Spleen (tissue), 11 donors: Measurements from ENCODE around the gene SARS1. TPM values are rescaled to one million over a fixed set of nuclear protein-coding genes. Genes with fewer than 3 reads are reported as not detected.

ENCODE experiments used
- DNase-seq: peaks from one replicate; pipeline ENCODE4 v3.0.0-alpha.2; 2020
- H3K27ac ChIP-seq, 8 donors: fragments of 200-600 bp; sonication (generic) in 7 of 8; 1 replicate in 4 of 8; 2 replicates in 4 of 8; pipeline versions ENCODE4 v1.5.0 to v1.8.0; 2016 to 2021; ENCODE audit warnings: inconsistent platforms in 4 of 8, mild to moderate bottlenecking in 4 of 8, moderate library complexity in 1 of 8
- H3K27me3 ChIP-seq, 7 donors: fragments of 200-600 bp; sonication (generic) in 6 of 7; replicated peaks in 1 of 7; 1 replicate in 4 of 7; 2 replicates in 3 of 7; pipeline versions ENCODE4 v1.5.0 to v1.8.0; 2016 to 2021; ENCODE audit warnings: inconsistent platforms in 3 of 7, mild to moderate bottlenecking in 1 of 7
- H3K36me3 ChIP-seq, 6 donors: fragments of 200-600 bp; sonication (generic) in 5 of 6; 1 replicate in 4 of 6; 2 replicates in 2 of 6; pipeline versions ENCODE4 v1.5.0 to v1.8.0; 2016 to 2021; ENCODE audit warnings: inconsistent platforms in 2 of 6
- H3K4me1 ChIP-seq, 6 donors: fragments of 200-600 bp; sonication (generic) in 5 of 6; 1 replicate in 3 of 6; 2 replicates in 3 of 6; pipeline versions ENCODE4 v1.5.0 to v1.8.0; 2016 to 2021; ENCODE audit warnings: inconsistent platforms in 3 of 6
- H3K4me3 ChIP-seq, 8 donors: fragments of 200-600 bp; sonication (generic) in 7 of 8; 1 replicate in 4 of 8; 2 replicates in 4 of 8; pipeline versions ENCODE4 v1.5.0 to v1.8.0; 2016 to 2021; ENCODE audit warnings: inconsistent platforms in 4 of 8, mild to moderate bottlenecking in 4 of 8, moderate library complexity in 2 of 8
- H3K9me3 ChIP-seq, 8 donors: fragments of 200-600 bp; sonication (generic) in 7 of 8; 1 replicate in 4 of 8; 2 replicates in 4 of 8; pipeline versions ENCODE4 v1.5.0 to v1.8.0; 2016 to 2021; ENCODE audit warnings: inconsistent platforms in 4 of 8
- CTCF ChIP-seq, 11 experiments: fragments of 200-600 bp in 7 of 11; fragments of 450-650 bp in 4 of 11; sonication (generic) in 4 of 11; IDR thresholded peaks in 8 of 11; conservative IDR thresholded peaks in 3 of 11; 1 replicate in 7 of 11; 2 replicates in 4 of 11; pipeline versions ENCODE4 v1.4.0 to v1.8.0; 2016 to 2021; ENCODE audit warnings: antibody characterized with exemption in 11 of 11, inconsistent platforms in 4 of 11, mild to moderate bottlenecking in 1 of 11
- POLR2A ChIP-seq, 3 donors: fragments of 450-650 bp; IDR thresholded peaks; one replicate each; pipeline ENCODE4 v1.5.1; 2017; ENCODE audit warnings: antibody characterized with exemption in 3 of 3, mild to moderate bottlenecking in 1 of 3
- POLR2AphosphoS5 ChIP-seq, 3 donors: sonication (generic); formaldehyde crosslinking; IDR thresholded peaks; one replicate each; pipeline ENCODE4 v1.5.1; 2017; ENCODE audit warnings: antibody characterized with exemption in 3 of 3
- WGBS, 5 donors: extraction: QIAGEN DNeasy Blood & Tissue Kit in 3 of 5; methylation state at CpG; one replicate each; pipeline versions ENCODE4 v1.1.5 to v1.1.7; 2013 to 2018; 5-methylcytosine and 5-hydroxymethylcytosine counted together
- intact Hi-C: fragments of 100-400 bp; cut with DNase I; formaldehyde crosslinking; loops from one replicate; pipeline ENCODE4 v1.15.0; 2023; ENCODE audit warnings: low total_unique reads
- polyA plus RNA-seq, 3 donors: library from polyadenylated mRNA; stranded (reverse); fragments of 200-250 nt; gene quantifications; one replicate each; pipeline ENCODE4 v1.2.1, GENCODE V29; 2013
- total RNA-seq, 7 donors: library from RNA; depleted of rRNA in 3 of 7; stranded (reverse); fragments of >200 nt in 3 of 7; fragmentation: NEBNext Ultra II Directional in 4 of 7; extraction: Animal tissue kit (Norgen Biotek cat#: 25700) in 4 of 7; gene quantifications; one replicate each; pipeline versions ENCODE4 v1.1.0 to v1.2.1, GENCODE V29; 2016 to 2021
- donor health status: healthy with polysubstance abuse.
- donor health status: DM: no; HTN: no; CAD: no; lungs with moderate emphysema.
- donor health status: DM: no; HTN: no; CAD: no.
- donor health status: Bipolar disorder and iron deficiency.
- donor health status: healthy.
- donor health status: DM: no; HTN: no; CAD: no.
- donor health status: DM: yes; HTN: yes; CAD: no.

SARS1 gene
- total and polyA plus RNA-seq, 10 donors = 47.2 to 138 (median 99.0) TPM

- no peak for DNase-seq
- peaks cover 0 to 49% (median 32%) of the 10 kb centered on the region in 6 donors for H3K4me1 ChIP-seq
- peaks cover 0 to 10% (median 0%) of the 10 kb centered on the region in 6 donors for H3K36me3 ChIP-seq
Measured at GRCh38 chr1:109281680-109282496, 68.2 kb downstream of the SARS1 start.

GRCh38 chr1:109282497-109282951 lies 68.8 kb downstream of the SARS1 start:
- H3K27ac ChIP-seq = peak overlapping the region; percentile 72 to 95 (median 89)
- H3K4me3 ChIP-seq = peak overlapping the region; percentile 59 to 91 (median 69)
- H3K36me3 ChIP-seq = peaks cover 0 to 10% (median 0%) of the 10 kb centered on the region in 6 donors
- no peaks in the 10 kb centered on the region for H3K27me3 ChIP-seq
- DNase-seq = no peak
- intact Hi-C loops = no loop called here
- TF ChIP-seq POLR2AphosphoS5 (IDR thresholded peaks at IDR 0.05) = no peak
- TF ChIP-seq CTCF (IDR thresholded peaks at IDR 0.05 in 8 of 11, conservative IDR thresholded peaks at IDR 0.05 in 3 of 11) = no peak
- no peak for TF ChIP-seq POLR2A (IDR thresholded peaks at IDR 0.05)
- 11 to 28% (median 24%) methylated on average over 9 to 10 of the region's 10 CpGs for WGBS, 5 donors
- peaks cover 0 to 42% (median 27%) of the 10 kb centered on the region in 6 donors for H3K4me1 ChIP-seq
- no peaks in the 10 kb centered on the region for H3K9me3 ChIP-seq

More at GRCh38 chr1:109281680-109282496, 68.2 kb downstream of the SARS1 start:
- no peaks in the 10 kb centered on the region for H3K9me3 ChIP-seq
- TF ChIP-seq POLR2AphosphoS5 (IDR thresholded peaks at IDR 0.05) (no peak), CTCF (IDR thresholded peaks at IDR 0.05 in 8 of 11, conservative IDR thresholded peaks at IDR 0.05 in 3 of 11) (no peak), POLR2A (IDR thresholded peaks at IDR 0.05) (no peak)
- intact Hi-C loops = no loop called here
- H3K27me3 ChIP-seq = no peaks in the 10 kb centered on the region
- peak overlapping the region in 6 of 8 donors; percentile 12 to 95 (median 90) for H3K27ac ChIP-seq
- H3K4me3 ChIP-seq = peak overlapping the region in 4 of 8 donors; percentile 66 to 91 (median 72)
- WGBS, 5 donors = 60 to 73% (median 64%) methylated on average over 22 to 28 of the region's 28 CpGs

- Histone ChIP-seq H3K4me1 (peaks cover 0 to 39% (median 26%) of the 10 kb centered on the region in 6 donors), H3K9me3 (no peaks in the 10 kb centered on the region), H3K36me3 (peaks cover 0 to 10% (median 0%) of the 10 kb centered on the region in 6 donors), H3K27ac (peak within 1 kb of the TSS; percentile 72 to 95 (median 89)), H3K4me3 (peak within 1 kb of the TSS; percentile 59 to 91 (median 69)), H3K27me3 (no peaks in the 10 kb centered on the region)
- TF ChIP-seq POLR2AphosphoS5 (IDR thresholded peaks at IDR 0.05) (peak; percentile 94 to 96 (median 94)), CTCF (IDR thresholded peaks at IDR 0.05 in 8 of 11, conservative IDR thresholded peaks at IDR 0.05 in 3 of 11) (peak in 10 of 11 experiments; percentile 42 to 76 (median 67)), POLR2A (IDR thresholded peaks at IDR 0.05) (no peak)
- 0 to 2% (median 1%) methylated on average over 30 to 56 of the region's 56 CpGs for WGBS, 5 donors
- intact Hi-C loops = no loop called here
- DNase-seq = peak; percentile 97
Measured at GRCh38 chr1:109282952-109283747, 69.4 kb downstream of the SARS1 start, which contains the start of gene PSRC1. Gene PSRC1 (minus strand): TSS chr1:109283145.
